ENCODE measurements around the gene EML1. TPM values are rescaled to one million over a fixed set of nuclear protein-coding genes. Genes with fewer than 3 reads are reported as not detected.
A peak's percentile ranks its signal among the peaks of the same experiment; 100 is the strongest.

EML1 gene
- total RNA-seq, 2 donors from 2014 or later = 2.2 TPM; not detected in 1

DNA sequence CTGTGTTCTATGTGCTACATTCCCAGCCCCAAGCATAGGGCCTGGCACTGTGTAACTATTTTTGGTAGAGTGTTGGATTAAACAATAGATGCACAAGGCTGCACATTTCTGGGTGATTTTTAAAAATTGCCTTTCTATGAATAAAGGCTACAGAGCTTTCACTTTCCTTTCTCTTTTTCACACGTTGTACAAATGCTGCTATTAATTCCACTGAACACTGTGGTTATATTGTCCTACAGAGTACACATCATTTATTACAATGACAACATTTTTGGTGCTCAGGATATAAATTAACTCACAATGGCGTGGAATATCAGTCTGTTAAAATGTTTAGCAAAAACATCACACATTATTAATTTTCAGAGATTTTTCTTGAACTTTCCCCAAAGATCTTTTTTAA, 3.6 kb upstream of the EML1 start:
- ATAC-seq = no peak
- DNase-seq (ENCODE audit: low spot score in 2 of 2) = no peak
- Mint-ChIP-seq H3K9me3 (no peaks in the 10 kb centered on the region), H3K27ac (no peak overlapping the region), H3K36me3 (no peaks in the 10 kb centered on the region)

DNA sequence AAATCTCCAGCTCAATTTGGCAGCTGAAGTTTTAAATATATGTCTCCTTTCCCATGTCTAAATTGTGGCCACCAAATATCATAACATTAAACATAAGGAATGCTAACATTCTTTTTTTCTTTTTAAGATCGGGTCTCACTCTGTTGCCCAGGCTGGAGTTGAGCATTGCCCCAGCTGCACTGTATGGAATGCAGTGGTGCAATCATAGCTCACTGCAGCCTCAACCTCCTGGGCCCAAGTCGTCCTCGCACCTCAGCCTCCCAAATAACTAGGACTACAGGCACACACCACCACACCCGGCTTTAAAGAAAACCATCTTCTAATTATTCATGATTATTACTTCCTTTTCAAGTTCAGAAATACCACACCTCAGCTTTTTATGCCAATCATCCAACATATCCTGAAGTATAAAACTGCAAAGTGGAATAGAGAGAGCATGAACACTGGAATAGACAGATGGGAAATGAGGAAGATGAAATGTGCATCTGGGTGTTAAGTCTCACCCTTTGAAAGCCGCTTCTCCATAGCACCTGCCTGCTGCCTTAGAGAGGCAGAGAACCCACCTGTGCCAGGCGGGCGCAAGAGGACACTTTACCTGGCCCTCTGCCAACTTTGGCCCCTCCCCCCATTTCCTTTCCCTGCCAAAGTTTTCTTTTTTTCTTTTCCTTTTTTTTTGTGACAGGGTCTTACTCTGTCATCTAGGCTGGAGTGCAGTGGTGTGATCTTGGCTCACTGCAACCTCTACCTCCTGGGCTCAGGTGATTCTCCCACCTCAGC, 2.8 kb upstream of the EML1 start:
- no peak for ATAC-seq
- Mint-ChIP-seq H3K36me3 (no peaks in the 10 kb centered on the region), H3K9me3 (no peaks in the 10 kb centered on the region), H3K27ac (no peak overlapping the region)
- no peak for DNase-seq (ENCODE audit: low spot score in 2 of 2)

DNA sequence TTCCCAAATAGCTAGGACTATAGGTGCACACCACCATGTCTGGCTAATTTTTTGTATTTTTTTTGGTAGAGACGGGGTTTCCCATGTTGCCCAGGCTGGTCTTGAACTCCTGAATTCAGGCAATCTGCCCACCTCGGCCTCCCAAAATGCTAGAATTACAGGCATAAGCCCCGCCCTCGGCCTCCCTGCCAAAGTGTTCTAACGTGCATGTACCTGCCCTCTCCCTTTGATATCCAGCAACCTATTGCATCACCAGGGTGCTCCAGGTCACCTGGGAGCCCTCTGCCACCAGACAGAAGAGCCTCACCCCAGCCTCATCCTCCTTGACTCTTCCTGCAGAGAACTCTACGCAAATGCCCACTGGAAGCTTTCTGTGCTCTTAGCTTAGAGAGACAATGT, 2.2 kb upstream of the EML1 start:
- Mint-ChIP-seq H3K27ac (no peak overlapping the region), H3K9me3 (no peaks in the 10 kb centered on the region), H3K36me3 (no peaks in the 10 kb centered on the region)
- no peak for DNase-seq (ENCODE audit: low spot score in 2 of 2)
- no peak for ATAC-seq

DNA sequence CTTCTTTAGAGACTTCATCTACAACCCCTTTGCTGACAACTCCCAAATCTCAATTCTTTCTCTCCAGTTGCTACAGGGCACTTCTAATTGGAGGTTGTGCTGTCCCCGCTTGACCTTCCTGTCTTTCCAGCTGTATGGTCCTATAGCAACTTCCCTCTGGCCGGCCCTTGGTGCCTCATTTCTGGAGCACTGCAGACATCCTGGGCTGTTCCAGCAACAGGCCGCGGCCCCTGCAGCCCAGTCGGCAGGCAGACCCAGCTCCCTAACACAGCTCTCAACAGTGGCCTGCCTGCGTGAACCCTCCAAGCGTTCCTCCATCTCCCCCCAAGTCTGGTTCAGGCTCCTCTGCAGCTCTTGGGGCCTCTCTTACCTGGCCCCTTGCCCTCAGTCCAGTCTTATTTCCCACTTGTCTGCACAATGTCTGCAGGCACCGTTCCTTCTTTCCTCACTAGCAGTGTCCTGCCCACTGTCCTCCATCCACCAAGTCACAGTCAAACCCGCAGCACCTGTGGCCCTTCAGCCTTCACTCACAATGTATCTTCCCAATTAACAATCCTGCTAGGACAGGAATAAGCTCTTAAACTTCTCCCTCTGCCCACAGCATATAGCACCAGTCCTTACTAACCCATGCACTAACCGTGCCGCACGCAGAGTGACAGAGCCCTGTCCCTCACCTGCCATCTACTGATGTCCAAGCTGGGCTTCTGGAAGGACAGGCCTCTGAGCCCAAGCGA, 1.6 kb upstream of the EML1 start:
- no peak for ATAC-seq
- no peak overlapping the region for H3K27ac Mint-ChIP-seq
- no peaks in the 10 kb centered on the region for H3K36me3 Mint-ChIP-seq
- DNase-seq (ENCODE audit: low spot score in 2 of 2) = no peak
- H3K9me3 Mint-ChIP-seq = no peaks in the 10 kb centered on the region

DNA sequence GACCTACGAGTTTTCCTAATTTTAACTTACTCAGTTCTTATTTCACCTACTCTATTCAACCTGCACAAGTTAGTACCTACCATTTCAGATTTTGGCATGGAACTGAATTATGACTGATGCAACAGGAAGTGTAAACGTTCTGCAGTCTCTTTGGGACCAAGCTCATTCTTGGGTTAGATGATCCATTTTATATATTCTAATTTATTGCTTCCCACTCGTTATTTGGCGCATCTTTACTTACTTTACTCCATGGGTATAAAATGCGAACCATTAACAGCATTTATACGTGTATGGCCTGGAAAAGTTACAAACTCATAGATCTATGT, 1.0 kb upstream of the EML1 start:
- peak overlapping the region in 1 of 2 donors; percentile 41 for H3K27ac Mint-ChIP-seq
- H3K36me3 Mint-ChIP-seq = no peaks in the 10 kb centered on the region
- DNase-seq (ENCODE audit: low spot score in 2 of 2) (no peak), ATAC-seq (no peak)
- no peaks in the 10 kb centered on the region for H3K9me3 Mint-ChIP-seq

DNA sequence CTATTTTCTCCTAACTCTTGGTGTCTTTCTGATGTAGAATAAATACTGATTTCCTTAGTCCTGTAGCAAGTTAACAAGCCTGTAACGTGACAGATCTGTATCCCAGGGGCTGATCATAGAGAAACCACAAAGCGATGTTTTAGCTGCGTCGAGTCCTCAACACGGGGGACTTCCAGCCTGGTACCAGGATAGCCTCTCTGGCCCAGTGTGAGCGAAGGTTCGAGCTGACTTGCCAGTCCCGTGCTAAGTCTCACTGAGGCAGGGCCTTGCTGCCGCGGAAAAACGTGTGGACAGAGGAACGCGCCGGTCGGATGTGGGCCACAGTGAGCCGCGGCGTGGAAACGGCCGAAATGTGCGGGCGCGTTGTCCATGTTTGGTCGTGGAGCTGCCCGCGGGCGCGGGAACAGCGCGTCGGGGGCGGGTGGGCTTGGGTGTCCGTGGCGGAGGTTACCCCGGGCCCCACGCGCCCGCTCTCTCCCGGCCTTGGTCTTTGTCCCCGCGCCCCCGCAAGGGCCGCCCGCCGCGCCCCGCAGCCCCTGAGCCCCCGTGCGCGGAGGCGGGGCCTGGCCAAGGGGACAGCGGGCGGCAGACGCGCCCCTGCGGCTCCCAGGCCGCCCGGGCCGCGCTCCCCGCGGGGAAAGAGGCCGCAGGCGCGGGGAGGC, 531 bp upstream of the EML1 start:
- Mint-ChIP-seq H3K36me3 (no peaks in the 10 kb centered on the region), H3K9me3 (no peaks in the 10 kb centered on the region), H3K27ac (peak overlapping the region in 1 of 2 donors; percentile 41)
- ATAC-seq (no peak), DNase-seq (ENCODE audit: low spot score in 2 of 2) (peak in 1 of 2 donors; percentile 13)

DNA sequence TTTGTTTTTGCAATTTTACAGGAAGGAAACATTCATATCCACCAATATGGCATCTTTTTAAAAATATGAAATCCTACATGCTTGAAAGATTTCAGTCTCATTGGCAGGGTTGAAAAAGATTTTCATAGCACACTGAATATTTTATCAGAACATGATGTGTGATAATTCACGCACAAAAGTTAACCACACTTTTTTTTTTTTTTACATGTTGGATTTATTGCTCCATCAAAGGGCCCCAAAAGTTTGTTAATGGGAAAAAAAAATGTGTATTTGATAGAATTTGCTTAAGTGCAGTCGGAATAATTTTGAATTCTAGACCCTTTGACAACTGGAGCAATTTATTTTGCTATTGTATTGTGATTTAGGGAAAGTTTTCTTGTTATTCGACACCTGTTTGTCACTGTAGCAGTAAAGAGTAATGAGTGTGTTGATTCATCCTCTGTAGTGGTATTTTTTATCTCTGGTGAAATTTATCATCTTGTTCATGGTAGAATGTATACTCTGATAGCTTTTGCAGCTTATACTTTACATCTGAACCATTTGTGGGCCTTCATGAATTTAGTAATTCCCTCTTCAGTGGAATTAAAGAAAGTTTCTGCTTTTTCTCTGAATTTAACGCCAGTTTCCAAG, 1.1 kb downstream of the EML1 start:
- H3K9me3 Mint-ChIP-seq = no peaks in the 10 kb centered on the region
- DNase-seq (ENCODE audit: low spot score in 2 of 2) (no peak), ATAC-seq (no peak)
- no peaks in the 10 kb centered on the region for H3K36me3 Mint-ChIP-seq
- peak overlapping the region in 1 of 2 donors; percentile 18 for H3K27ac Mint-ChIP-seq

DNA sequence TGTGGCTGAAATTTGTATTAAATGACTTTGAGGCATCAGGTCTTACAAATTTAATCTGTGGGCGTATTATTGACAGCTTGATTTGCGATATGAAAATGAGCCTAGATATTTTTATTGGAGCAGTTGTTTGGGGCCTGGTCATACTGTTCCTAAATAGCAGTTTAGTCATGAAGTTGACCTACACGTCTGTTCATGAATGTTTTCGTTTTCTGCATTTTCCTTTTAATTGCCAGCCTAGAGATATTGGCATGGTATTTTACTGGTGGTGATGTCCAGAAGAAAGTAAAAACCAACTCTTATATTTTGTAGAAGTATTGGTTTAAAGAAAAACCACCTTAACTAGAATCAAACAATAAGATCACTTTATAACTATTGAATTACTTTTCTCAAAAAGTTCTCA, 1.8 kb downstream of the EML1 start:
- no peak for DNase-seq (ENCODE audit: low spot score in 2 of 2)
- H3K9me3 Mint-ChIP-seq = no peaks in the 10 kb centered on the region
- H3K27ac Mint-ChIP-seq = no peak overlapping the region
- no peaks in the 10 kb centered on the region for H3K36me3 Mint-ChIP-seq
- no peak for ATAC-seq

DNA sequence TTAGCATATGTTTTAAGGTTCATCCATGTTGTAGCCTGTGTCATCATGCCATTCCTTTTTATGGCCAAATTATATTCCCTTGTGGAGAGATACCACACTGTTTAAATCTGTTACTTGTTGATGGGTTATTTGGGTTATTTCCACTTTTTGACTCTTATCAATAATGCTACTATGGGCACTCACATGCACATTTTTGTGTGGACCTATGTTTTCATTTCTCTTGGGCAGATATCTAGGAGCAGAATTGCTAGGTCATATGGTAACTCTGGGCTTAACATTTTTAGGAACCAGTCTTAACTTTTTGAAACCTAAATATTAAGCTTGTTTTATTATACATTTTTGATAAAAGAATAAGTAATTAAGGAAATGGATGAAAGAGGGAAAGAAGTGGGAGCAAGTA, 4.0 kb downstream of the EML1 start:
- H3K27ac Mint-ChIP-seq = no peak overlapping the region
- no peaks in the 10 kb centered on the region for H3K36me3 Mint-ChIP-seq

DNA sequence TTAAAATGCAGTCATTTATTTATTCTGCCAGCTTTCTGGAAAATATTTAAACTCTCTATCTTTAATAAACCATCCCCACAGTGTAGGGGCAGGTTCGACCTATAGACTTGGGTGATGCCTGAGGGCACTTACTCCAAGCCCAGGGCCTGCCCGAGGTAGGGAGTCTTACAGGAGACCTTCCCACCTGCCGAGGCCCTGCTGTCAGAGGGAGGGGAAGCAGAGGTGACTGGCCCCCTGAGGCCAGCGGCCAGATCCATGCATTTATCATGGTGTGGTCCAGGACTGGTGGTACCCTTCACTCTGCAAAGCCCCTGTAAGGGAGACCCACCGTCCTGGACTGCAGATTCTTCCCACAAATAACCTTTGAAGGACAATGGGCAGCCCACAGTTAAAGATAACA, 7.6 kb downstream of the EML1 start:
- ATAC-seq = no peak
- no peak for DNase-seq (ENCODE audit: low spot score in 2 of 2)
- H3K36me3 Mint-ChIP-seq = no peaks in the 10 kb centered on the region
- no peak overlapping the region for H3K27ac Mint-ChIP-seq
- H3K9me3 Mint-ChIP-seq = no peaks in the 10 kb centered on the region

More for the DNA sequence above, 4.0 kb downstream of the EML1 start:
- DNase-seq (ENCODE audit: low spot score in 2 of 2) (no peak), ATAC-seq (no peak)
- H3K9me3 Mint-ChIP-seq = no peaks in the 10 kb centered on the region

DNA sequence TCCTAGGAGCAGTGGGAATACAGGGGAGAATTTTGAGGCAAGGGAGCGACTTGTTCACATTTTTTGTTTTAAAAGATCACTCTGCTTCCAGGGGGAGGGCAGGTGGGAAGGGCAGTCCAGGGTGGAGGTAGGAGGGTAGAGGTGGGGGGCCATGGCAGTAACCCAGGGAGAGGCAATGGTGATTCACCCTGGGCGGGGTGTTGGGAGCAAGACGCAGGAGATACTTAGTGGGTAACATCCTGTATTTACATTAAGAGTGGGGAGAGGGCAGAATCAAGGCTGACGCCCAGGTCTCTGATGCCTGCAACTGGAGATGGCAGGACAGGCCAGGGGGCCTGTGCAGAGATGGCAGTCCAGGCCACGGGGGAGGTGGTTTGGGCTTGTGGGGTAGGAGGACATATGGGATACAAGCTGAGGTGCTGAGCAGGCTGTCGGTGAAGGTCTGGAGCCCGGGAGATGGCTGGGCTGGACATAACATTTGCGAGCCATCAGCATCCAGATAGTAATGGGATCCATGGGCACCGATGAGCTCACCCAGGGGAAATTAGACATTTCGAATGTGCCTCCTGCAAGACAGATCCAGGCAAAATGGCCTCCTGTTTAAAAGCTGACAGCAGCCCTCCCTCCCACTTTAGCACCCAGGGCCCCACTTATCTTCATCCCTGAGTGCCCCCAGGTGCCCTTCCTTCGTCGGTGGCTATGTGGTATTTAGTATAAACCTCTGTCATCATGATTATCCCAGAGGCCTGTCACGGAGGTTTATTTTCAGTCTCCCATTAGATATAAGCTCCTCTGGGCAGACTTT, 9.3 kb downstream of the EML1 start:
- Mint-ChIP-seq H3K36me3 (no peaks in the 10 kb centered on the region), H3K27ac (no peak overlapping the region), H3K9me3 (no peaks in the 10 kb centered on the region)
- no peak for DNase-seq (ENCODE audit: low spot score in 2 of 2)
- no peak for ATAC-seq

DNA sequence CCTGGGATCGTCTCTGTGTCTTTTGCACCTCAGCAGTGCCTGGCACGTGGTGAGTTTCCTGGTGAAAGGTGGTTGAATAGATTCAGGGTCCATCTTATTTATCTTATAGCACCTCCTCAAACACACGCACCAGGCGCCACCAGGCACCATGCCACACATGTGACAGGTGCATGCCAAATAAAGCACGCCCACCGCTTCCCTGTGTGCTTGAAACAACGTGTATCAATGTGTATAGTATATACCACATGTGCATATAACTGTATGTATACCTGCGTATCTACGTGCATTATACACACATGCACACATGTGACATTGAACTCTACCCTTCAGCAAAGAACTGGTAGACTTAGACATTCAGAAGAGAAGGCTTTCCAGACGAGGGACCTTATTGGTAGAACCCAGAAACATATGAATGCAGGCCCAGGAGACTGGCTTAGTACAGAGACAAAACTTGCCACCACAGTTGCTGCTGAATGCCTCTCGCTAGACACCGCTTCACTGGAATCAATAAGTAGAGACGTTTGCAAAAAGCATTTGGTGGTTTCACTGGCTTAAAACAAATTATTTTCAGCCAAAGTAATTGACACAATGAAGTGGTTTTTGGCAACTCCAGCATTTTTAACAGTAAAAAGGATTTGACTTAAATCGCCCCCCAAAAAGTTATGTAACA, 10.0 kb downstream of the EML1 start:
- no peak overlapping the region for H3K27ac Mint-ChIP-seq
- no peaks in the 10 kb centered on the region for H3K36me3 Mint-ChIP-seq
- DNase-seq (ENCODE audit: low spot score in 2 of 2) = no peak
- no peak for ATAC-seq
- H3K9me3 Mint-ChIP-seq = no peaks in the 10 kb centered on the region

DNA sequence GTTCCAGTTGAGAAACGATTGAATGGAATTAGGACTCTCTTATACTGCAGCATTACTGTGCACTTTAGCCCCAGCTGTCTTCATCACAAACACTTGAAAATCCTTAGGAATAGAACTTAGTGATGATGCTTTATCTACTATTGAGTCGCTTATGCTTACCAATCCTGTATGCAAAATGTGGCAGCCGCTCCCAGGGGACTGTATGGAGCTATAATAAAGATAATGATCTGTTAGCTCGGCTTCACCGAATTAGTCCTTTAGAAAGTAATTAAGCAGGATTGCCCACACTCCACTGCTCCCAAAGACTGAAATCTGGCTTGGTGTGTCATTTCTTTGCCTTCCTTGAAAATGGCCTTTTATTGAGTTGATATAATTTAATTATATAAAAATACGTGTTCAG, 10.6 kb downstream of the EML1 start:
- no peaks in the 10 kb centered on the region for H3K36me3 Mint-ChIP-seq
- ATAC-seq = no peak
- H3K9me3 Mint-ChIP-seq = no peaks in the 10 kb centered on the region

DNA sequence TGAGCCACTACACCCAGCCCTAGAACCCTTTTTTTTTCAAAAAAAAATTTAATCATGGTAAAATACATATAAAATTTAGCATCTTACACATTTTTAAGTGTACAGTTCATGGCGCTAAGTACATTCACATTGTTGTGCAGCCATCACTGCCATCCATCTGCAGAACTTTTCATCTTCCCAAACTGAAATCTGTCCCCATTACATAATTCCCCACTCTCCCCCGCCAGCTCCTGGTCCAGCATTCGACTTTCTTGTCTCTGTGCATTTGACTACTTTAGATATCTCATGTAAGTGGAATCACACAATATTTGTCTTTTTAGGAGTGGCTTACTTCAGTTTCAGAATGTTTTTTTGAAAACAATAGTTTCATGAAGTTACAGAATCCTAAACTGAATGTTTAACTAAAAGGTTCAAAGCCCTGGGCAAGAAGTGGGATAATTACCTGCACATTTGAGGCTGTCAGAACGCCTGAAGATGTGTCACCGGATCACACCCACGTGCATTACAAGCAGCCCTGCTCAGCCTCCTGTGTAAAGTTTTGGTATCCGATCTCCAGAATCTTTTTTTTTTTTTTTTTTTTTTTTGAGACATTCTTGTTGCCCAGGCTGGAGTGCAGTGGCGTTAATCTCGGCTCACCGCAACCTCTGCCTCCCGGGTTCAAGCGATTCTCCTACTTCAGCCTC, 12.7 kb downstream of the EML1 start:
- H3K27ac Mint-ChIP-seq = no peak overlapping the region
- no peak for ATAC-seq
- H3K9me3 Mint-ChIP-seq = no peaks in the 10 kb centered on the region
- no peak for DNase-seq (ENCODE audit: low spot score in 2 of 2)
- no peaks in the 10 kb centered on the region for H3K36me3 Mint-ChIP-seq

More for the DNA sequence above, 10.6 kb downstream of the EML1 start:
- no peak overlapping the region for H3K27ac Mint-ChIP-seq
- DNase-seq (ENCODE audit: low spot score in 2 of 2) = no peak

DNA sequence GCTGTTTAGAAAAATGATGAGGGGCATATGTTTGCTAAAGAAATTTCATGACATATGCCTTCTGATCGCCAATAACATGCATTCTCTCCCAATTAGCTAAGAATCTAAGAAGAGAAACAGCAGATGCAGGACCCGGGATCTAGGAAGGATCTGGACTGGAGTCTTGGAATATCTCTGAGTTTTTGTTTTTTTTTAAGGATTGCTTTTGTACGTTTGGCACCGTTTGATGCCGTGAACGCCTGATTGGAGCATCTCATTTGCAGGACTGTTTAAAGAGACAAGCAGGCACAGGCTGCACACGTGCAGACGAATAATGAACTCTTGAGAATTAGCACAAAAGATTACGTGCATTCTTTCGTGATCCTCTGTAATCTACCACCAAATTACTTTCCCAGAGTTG, 13.6 kb downstream of the EML1 start:
- Mint-ChIP-seq H3K27ac (no peak overlapping the region), H3K36me3 (no peaks in the 10 kb centered on the region), H3K9me3 (no peaks in the 10 kb centered on the region)
- DNase-seq (ENCODE audit: low spot score in 2 of 2) = no peak
- ATAC-seq = no peak

All from activated naive CD4-positive, alpha-beta T cell treated with anti-CD3 and anti-CD28 coated beads, Interleukin-2, amount 50 U/mL, for 72 hours (primary cell).